Upper lobe of right lung (tissue), 1 donor: ENCODE measurements around the gene CACHD1. TPM values are rescaled to one million over a fixed set of nuclear protein-coding genes. Genes with fewer than 3 reads are reported as not detected.
A peak's percentile ranks its signal among the peaks of the same experiment; 100 is the strongest.

ENCODE experiments used
- ATAC-seq: fragments of 200-7000 bp; cut with Tn5 transposase; one replicate; pipeline ENCODE4 v1.9.1; 2020; ENCODE audit warnings: mild to moderate bottlenecking, moderate library complexity
- DNase-seq: peaks from one replicate; pipeline ENCODE4 v3.0.0-alpha.2; 2020
- H3K27ac ChIP-seq: fragments of 200-600 bp; one replicate; pipeline ENCODE4 v1.8.0; 2022
- H3K27me3 ChIP-seq: fragments of 200-600 bp; one replicate; pipeline ENCODE4 v1.8.0; 2022; ENCODE audit warnings: mild to moderate bottlenecking
- H3K36me3 ChIP-seq: fragments of 200-600 bp; one replicate; pipeline ENCODE4 v1.8.0; 2022
- H3K4me1 ChIP-seq: fragments of 200-600 bp; one replicate; pipeline ENCODE4 v1.8.0; 2022
- H3K4me3 ChIP-seq: fragments of 200-600 bp; one replicate; pipeline ENCODE4 v1.8.0; 2022; ENCODE audit warnings: mild to moderate bottlenecking
- H3K9me3 ChIP-seq: fragments of 200-600 bp; one replicate; pipeline ENCODE4 v1.8.0; 2022
- intact Hi-C: fragments of 100-400 bp; cut with DNase I; formaldehyde crosslinking; loops from one replicate; pipeline ENCODE4 v1.11.0; 2022
- total RNA-seq: library from RNA; stranded (reverse); fragmentation: NEBNext Ultra II Directional; extraction: Animal tissue kit (Norgen Biotek cat#: 25700); gene quantifications from one replicate; pipeline ENCODE4 v1.2.1, GENCODE V29; 2021
- TF ChIP-seq, protein P1 (sequence below): fragments of 200-600 bp; IDR thresholded peaks from one replicate; pipeline ENCODE4 v1.8.0; 2022; ENCODE audit warnings: antibody characterized with exemption
- donor health status: DM: no; HTN: yes; CAD: no; lungs with severe emphysema.

The CACHD1 gene
- total RNA-seq, 1 donor from 2014 or later: 31.8 TPM

DNA sequence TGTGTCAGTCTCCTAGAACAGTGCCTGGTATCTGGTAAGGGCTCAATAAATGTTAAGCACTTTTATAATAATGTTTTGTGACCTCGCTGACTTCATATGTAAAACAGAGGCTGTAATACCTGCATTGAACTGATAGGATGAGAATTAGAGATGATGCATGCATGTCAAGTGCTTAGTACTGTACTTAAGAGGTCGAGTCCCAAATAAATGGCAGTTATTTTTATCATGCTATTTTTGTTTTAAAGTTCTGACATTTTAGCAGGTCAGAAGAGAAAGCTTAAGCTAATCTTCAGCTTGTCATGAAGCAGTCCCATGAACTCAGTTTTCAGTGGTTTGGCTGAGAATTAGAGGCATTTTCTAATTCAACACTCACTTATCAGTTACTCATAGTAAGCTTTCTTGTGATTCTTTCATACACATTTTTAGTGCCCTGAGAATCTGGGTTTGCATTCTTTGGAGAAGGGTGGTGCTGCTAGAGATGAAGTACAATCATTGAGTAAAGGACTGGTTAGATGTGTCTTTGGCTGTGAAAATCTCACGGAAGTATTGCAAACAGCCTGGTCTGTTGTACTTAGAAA lies 199.3 kb downstream of the CACHD1 start:
- intact Hi-C loops: no loop called here
- Histone ChIP-seq H3K27me3 (no peaks in the 10 kb centered on the region), H3K27ac (no peak overlapping the region), H3K36me3 (peaks cover 15% of the 10 kb centered on the region), H3K4me1 (no peaks in the 10 kb centered on the region), H3K9me3 (no peaks in the 10 kb centered on the region), H3K4me3 (no peak overlapping the region)
- ATAC-seq: no peak
- TF ChIP-seq, protein P1, sequence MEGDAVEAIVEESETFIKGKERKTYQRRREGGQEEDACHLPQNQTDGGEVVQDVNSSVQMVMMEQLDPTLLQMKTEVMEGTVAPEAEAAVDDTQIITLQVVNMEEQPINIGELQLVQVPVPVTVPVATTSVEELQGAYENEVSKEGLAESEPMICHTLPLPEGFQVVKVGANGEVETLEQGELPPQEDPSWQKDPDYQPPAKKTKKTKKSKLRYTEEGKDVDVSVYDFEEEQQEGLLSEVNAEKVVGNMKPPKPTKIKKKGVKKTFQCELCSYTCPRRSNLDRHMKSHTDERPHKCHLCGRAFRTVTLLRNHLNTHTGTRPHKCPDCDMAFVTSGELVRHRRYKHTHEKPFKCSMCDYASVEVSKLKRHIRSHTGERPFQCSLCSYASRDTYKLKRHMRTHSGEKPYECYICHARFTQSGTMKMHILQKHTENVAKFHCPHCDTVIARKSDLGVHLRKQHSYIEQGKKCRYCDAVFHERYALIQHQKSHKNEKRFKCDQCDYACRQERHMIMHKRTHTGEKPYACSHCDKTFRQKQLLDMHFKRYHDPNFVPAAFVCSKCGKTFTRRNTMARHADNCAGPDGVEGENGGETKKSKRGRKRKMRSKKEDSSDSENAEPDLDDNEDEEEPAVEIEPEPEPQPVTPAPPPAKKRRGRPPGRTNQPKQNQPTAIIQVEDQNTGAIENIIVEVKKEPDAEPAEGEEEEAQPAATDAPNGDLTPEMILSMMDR: no peak
- DNase-seq: no peak

GRCh38 chr1:64675718-64676345 lies 205.9 kb downstream of the CACHD1 start:
- intact Hi-C loops: no loop called here

DNA sequence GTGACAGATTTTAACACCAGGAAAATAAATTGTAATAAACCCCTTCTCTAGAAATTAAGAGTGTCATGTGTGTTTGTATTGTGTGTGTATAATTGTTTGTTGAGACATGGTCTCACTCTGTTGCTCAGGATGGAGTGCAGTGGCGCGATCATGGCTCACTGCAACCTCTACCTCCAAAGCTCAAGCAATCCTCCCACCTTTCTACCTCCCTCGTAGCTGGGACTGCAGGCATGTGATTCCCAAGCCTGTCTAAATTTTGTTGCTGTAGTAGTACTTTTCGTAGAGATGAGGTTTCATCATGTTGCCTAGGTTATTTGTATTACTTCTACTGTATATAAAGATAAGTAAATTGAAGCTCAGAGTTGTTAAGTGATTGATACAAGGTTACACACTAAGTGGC lies 206.5 kb downstream of the CACHD1 start:
- peaks cover 37% of the 10 kb centered on the region for H3K36me3 ChIP-seq
- TF ChIP-seq, protein P1: no peak
- intact Hi-C loops: no loop called here
- H3K9me3 ChIP-seq: no peaks in the 10 kb centered on the region
- DNase-seq (no peak), ATAC-seq (no peak)
- H3K27ac ChIP-seq: no peak overlapping the region
- no peak overlapping the region for H3K4me3 ChIP-seq
- no peaks in the 10 kb centered on the region for H3K27me3 ChIP-seq
- no peaks in the 10 kb centered on the region for H3K4me1 ChIP-seq

More at GRCh38 chr1:64675718-64676345, 205.9 kb downstream of the CACHD1 start:
- DNase-seq: no peak
- Histone ChIP-seq H3K4me1 (no peaks in the 10 kb centered on the region), H3K27me3 (no peaks in the 10 kb centered on the region), H3K4me3 (no peak overlapping the region), H3K9me3 (no peaks in the 10 kb centered on the region), H3K27ac (no peak overlapping the region), H3K36me3 (peaks cover 32% of the 10 kb centered on the region)
- TF ChIP-seq, protein P1: peak; percentile 74
- ATAC-seq: peak; percentile 55

GRCh38 chr1:64677532-64677931 lies 207.6 kb downstream of the CACHD1 start:
- intact Hi-C loops: no loop called here
- Histone ChIP-seq H3K27me3 (no peaks in the 10 kb centered on the region), H3K36me3 (peaks cover 42% of the 10 kb centered on the region), H3K4me1 (no peaks in the 10 kb centered on the region), H3K9me3 (no peaks in the 10 kb centered on the region), H3K27ac (no peak overlapping the region), H3K4me3 (no peak overlapping the region)
- DNase-seq (no peak), ATAC-seq (no peak)
- TF ChIP-seq, protein P1: no peak

DNA sequence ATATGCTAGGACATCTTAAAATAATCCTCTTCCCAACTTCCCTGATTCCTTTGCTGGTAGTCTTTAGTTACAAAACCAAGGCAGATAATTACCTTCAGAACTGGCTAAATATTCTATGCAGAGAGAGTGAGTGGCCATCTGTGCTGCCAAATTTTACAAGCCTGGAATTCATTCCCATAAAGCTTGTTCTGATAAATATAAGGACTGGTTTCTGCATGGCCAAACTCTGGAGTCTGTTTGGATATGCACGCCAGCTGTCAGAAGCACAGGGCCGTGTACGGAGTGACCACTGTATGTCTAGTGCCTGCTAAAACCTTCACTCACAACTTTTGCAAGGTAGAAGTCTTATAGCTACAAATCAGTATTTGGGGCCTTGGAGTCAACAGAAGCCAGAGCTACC lies 208.4 kb downstream of the CACHD1 start:
- no peak overlapping the region for H3K27ac ChIP-seq
- H3K4me3 ChIP-seq: no peak overlapping the region
- H3K36me3 ChIP-seq: peaks cover 43% of the 10 kb centered on the region
- H3K9me3 ChIP-seq: no peaks in the 10 kb centered on the region
- DNase-seq: no peak
- intact Hi-C loops: no loop called here
- TF ChIP-seq, protein P1: no peak
- ATAC-seq: no peak
- no peaks in the 10 kb centered on the region for H3K27me3 ChIP-seq
- no peaks in the 10 kb centered on the region for H3K4me1 ChIP-seq
